ENCODE results near the gene TMEM51. TPM values are rescaled to one million over a fixed set of nuclear protein-coding genes. Genes with fewer than 3 reads are reported as not detected.

Gene TMEM51
- total and polyA plus RNA-seq, 10 of the 15 experiments (the other 5 are each of a cell fraction or from before 2014, with no cell fraction given): 0.55 to 4.8 (median 3.1) TPM

DNA sequence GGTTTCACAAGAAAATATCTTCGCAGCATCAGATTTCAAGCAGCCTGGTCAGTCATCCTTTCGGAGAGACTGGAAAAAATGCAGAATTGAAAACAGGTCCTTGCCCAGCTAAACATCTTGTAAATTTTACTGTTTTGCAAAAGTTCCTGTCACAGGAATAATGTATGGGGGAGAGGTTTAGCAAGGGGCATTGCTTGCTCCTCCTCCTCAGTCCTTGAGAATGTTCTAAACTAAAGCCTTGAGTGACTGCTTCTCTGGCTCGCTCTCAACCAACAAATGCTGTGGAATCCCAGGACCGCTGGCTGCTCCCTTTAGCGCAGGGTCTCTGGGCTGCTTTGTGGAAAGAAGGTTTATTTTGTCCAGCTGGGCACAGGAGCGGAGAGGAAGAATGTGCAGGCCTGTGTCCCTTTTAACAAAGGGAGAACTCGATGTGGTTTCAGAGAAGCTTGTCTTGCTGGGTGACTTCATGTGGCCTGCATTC is 59.8 kb downstream of the TMEM51 start (continued):
- TF ChIP-seq, protein P1, sequence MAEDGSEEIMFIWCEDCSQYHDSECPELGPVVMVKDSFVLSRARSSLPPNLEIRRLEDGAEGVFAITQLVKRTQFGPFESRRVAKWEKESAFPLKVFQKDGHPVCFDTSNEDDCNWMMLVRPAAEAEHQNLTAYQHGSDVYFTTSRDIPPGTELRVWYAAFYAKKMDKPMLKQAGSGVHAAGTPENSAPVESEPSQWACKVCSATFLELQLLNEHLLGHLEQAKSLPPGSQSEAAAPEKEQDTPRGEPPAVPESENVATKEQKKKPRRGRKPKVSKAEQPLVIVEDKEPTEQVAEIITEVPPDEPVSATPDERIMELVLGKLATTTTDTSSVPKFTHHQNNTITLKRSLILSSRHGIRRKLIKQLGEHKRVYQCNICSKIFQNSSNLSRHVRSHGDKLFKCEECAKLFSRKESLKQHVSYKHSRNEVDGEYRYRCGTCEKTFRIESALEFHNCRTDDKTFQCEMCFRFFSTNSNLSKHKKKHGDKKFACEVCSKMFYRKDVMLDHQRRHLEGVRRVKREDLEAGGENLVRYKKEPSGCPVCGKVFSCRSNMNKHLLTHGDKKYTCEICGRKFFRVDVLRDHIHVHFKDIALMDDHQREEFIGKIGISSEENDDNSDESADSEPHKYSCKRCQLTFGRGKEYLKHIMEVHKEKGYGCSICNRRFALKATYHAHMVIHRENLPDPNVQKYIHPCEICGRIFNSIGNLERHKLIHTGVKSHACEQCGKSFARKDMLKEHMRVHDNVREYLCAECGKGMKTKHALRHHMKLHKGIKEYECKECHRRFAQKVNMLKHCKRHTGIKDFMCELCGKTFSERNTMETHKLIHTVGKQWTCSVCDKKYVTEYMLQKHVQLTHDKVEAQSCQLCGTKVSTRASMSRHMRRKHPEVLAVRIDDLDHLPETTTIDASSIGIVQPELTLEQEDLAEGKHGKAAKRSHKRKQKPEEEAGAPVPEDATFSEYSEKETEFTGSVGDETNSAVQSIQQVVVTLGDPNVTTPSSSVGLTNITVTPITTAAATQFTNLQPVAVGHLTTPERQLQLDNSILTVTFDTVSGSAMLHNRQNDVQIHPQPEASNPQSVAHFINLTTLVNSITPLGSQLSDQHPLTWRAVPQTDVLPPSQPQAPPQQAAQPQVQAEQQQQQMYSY (CRISPR knock-in tag; IDR thresholded peaks at IDR 0.05): no peak
- no peak for TF ChIP-seq EGR1 (IDR thresholded peaks at IDR 0.05; ENCODE audit: borderline replicate concordance in 1 of 2, low read depth in 2 of 2, low read length in 2 of 2)
- no peak for TF ChIP-seq MEF2A (IDR thresholded peaks at IDR 0.05; ENCODE audit: insufficient read depth, low read depth, low read length)
- TF ChIP-seq, protein P2, sequence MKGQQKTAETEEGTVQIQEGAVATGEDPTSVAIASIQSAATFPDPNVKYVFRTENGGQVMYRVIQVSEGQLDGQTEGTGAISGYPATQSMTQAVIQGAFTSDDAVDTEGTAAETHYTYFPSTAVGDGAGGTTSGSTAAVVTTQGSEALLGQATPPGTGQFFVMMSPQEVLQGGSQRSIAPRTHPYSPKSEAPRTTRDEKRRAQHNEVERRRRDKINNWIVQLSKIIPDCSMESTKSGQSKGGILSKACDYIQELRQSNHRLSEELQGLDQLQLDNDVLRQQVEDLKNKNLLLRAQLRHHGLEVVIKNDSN (IDR thresholded peaks at IDR 0.05; ENCODE audit: borderline replicate concordance, extremely low read length, insufficient read depth, low read depth, low read length): no peak
- TF ChIP-seq NFYA (IDR thresholded peaks at IDR 0.05; ENCODE audit: borderline replicate concordance, low read depth, low read length): no peak
- no peak for TF ChIP-seq ZNF24 (IDR thresholded peaks at IDR 0.05)

DNA sequence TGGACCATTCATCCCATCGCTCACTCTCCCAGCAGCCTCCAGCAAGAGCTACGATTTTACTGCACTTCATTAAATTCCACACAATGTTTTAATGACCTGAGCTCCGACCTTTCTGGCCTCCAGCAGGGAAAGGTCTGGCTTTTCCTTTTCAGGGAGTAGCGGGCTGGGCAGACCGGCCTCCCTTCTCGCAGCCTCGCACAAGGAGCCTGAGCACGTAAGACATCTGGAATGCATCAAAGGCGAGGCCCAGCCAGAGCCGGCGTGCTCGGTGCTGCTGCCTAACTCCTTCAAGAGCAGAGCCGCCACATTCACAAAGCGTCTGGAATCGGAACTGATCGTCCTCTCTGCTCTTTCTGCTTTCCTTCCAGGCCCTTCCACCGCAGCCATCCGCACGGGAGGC is 61.0 kb downstream of the TMEM51 start:
- H3K9ac ChIP-seq (ENCODE audit: control insufficient read depth, insufficient read depth, low read length): no peak overlapping the region
- H3K9me3 ChIP-seq (replicated peaks; ENCODE audit: control insufficient read depth, insufficient read depth, low read length): no peaks in the 10 kb centered on the region; the same call in 2 of the 3 replicates
- no peak for DNase-seq (ENCODE audit: low read depth, low spot score)
- no peaks in the 10 kb centered on the region for H4K20me1 ChIP-seq (ENCODE audit: control insufficient read depth, insufficient read depth)
- 52% methylated on average over 19 of the region's 19 CpGs for WGBS (ENCODE audit: insufficient coverage, insufficient replicate concordance, low lambda C conversion rate, missing lambda C conversion rate)
- RAD21 ChIA-PET (ENCODE audit: unreplicated experiment): no interaction called here
- POLR2A ChIA-PET: interaction anchor here (0.7 kb wide), 1 partner anchor 89 kb away, joined by 3 read pairs; no protein-coding TSS in a partner anchor
- no peak overlapping the region for H3K27ac ChIP-seq (ENCODE audit: control insufficient read depth, insufficient read depth)
- H3K4me2 ChIP-seq (ENCODE audit: control insufficient read depth, insufficient read depth): no peak overlapping the region
- intact Hi-C loops (cut with micrococcal nuclease; ENCODE audit: unreplicated experiment) (no loop called here), in situ Hi-C loops (cut with MboI) (no loop called here)
- no peaks in the 10 kb centered on the region for H3K4me1 ChIP-seq (ENCODE audit: control insufficient read depth, insufficient read depth, low read length)
- H3K4me3 ChIP-seq: no peak overlapping the region
- no peaks in the 10 kb centered on the region for H3K79me2 ChIP-seq (ENCODE audit: control insufficient read depth, insufficient read depth, low read length)
- no peak overlapping the region for H2AFZ ChIP-seq (ENCODE audit: control insufficient read depth, low read depth, low read length)
- H3K36me3 ChIP-seq (ENCODE audit: control insufficient read depth in 2 of 2, insufficient read depth in 2 of 2, low read length in 1 of 2): no peaks in the 10 kb centered on the region; a peak in 2 of 4 replicates
- no peak for ATAC-seq
- H3K27me3 ChIP-seq (replicated peaks in 1 of 2; ENCODE audit: control insufficient read depth in 2 of 2, insufficient read depth in 2 of 2, low read length in 1 of 2): no peaks in the 10 kb centered on the region
- CTCF ChIA-PET: interaction anchor here (0.5 to 1.2 kb wide), 2 partner anchors 17 to 96 kb away, joined by 3 read pairs; no protein-coding TSS in a partner anchor
- no TSS peak for BruUV-seq (replicated peaks)
- FAIRE-seq: no peak
- SMC1A ChIA-PET (ENCODE audit: uncharacterized antibody, unreplicated experiment): no interaction called here
- TF ChIP-seq TCF12 (IDR thresholded peaks at IDR 0.05; ENCODE audit: low read depth, low read length) (no peak), SMARCA5 (IDR thresholded peaks at IDR 0.05) (no peak), WRNIP1 (IDR thresholded peaks at IDR 0.05; ENCODE audit: borderline replicate concordance, low read depth, low read length) (no peak), RFX5 (IDR thresholded peaks at IDR 0.05; ENCODE audit: low read depth, low read length) (no peak), ZZZ3 (IDR thresholded peaks at IDR 0.05; ENCODE audit: control insufficient read depth, insufficient read length, low read depth) (no peak), RCOR1 (conservative IDR thresholded peaks at IDR 0.05; ENCODE audit: low read depth, low read length) (no peak), TARDBP (IDR thresholded peaks at IDR 0.05; ENCODE audit: borderline replicate concordance) (no peak)
- TF ChIP-seq, protein P3, sequence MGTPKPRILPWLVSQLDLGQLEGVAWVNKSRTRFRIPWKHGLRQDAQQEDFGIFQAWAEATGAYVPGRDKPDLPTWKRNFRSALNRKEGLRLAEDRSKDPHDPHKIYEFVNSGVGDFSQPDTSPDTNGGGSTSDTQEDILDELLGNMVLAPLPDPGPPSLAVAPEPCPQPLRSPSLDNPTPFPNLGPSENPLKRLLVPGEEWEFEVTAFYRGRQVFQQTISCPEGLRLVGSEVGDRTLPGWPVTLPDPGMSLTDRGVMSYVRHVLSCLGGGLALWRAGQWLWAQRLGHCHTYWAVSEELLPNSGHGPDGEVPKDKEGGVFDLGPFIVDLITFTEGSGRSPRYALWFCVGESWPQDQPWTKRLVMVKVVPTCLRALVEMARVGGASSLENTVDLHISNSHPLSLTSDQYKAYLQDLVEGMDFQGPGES (IDR thresholded peaks at IDR 0.05): no peak
- TF ChIP-seq, protein P2 (IDR thresholded peaks at IDR 0.05; ENCODE audit: borderline replicate concordance, extremely low read length, insufficient read depth, low read depth, low read length): no peak
- TF ChIP-seq, protein P4, sequence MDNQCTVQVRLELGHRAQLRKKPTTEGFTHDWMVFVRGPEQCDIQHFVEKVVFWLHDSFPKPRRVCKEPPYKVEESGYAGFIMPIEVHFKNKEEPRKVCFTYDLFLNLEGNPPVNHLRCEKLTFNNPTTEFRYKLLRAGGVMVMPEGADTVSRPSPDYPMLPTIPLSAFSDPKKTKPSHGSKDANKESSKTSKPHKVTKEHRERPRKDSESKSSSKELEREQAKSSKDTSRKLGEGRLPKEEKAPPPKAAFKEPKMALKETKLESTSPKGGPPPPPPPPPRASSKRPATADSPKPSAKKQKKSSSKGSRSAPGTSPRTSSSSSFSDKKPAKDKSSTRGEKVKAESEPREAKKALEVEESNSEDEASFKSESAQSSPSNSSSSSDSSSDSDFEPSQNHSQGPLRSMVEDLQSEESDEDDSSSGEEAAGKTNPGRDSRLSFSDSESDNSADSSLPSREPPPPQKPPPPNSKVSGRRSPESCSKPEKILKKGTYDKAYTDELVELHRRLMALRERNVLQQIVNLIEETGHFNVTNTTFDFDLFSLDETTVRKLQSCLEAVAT (IDR thresholded peaks at IDR 0.05): no peak

Data from GM12878 (cell line).